GM18520 (cell line): Measurements from ENCODE around the gene ADNP.
"Not testable (repeated sequence)": the region's sequence is repeated elsewhere in the genome, so short reads cannot be mapped to it uniquely, and the experiment has no call there.

ENCODE experiments used
- ATAC-seq: cut with Tn5 transposase; IDR thresholded peaks from one replicate; pipeline ENCODE4 v1.9.1; 2021; ENCODE audit not compliant: unreplicated experiment

ADNP gene

GRCh38 chr20:50903353-50904051 is 27.7 kb downstream of the ADNP start:
- ATAC-seq = no peak

- ATAC-seq = no peak
Observed at GRCh38 chr20:50901301-50901700, 29.9 kb downstream of the ADNP start.

- ATAC-seq = no peak
Observed at GRCh38 chr20:50900261-50900660, 31.0 kb downstream of the ADNP start.

DNA sequence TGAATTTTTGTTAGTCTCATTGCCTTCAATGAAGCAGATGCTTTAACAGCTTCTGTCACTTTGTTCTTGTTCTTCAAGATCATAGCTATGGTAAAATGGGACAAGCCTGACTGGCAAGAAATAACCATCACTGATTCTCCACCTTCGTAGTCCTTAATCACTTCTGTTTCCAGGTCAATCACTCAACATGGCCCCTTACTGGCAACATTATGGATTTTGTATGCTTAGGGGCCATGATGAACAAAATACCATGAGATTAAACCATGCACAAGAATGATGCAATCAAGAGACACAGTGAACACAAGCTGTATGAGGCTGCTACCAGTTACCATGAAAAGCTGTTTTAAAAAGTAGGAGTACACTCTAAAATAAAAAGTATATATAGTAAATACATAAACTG is 32.8 kb downstream of the ADNP start:
- no peak for ATAC-seq

GRCh38 chr20:50895111-50895830 is 36.0 kb downstream of the ADNP start:
- no peak for ATAC-seq

DNA sequence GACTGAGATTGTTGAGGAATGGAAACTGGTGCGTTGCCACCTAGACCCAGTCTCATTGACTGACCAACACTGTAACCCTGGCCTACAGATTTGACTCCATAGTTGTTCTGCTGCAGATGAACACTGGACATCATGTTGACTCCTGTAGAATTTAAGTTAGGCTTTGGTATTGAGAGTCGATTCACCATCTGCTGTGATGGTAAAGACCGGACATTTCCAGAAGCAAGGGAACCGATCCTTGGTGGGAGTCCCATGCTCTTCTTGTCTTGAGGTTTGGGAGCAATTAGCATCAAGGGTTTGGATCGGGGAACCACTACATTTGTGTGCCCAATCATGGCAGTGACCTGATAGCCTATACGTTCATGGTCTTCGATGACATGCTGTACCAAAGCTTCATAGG is 37.6 kb downstream of the ADNP start:
- ATAC-seq = no peak

DNA sequence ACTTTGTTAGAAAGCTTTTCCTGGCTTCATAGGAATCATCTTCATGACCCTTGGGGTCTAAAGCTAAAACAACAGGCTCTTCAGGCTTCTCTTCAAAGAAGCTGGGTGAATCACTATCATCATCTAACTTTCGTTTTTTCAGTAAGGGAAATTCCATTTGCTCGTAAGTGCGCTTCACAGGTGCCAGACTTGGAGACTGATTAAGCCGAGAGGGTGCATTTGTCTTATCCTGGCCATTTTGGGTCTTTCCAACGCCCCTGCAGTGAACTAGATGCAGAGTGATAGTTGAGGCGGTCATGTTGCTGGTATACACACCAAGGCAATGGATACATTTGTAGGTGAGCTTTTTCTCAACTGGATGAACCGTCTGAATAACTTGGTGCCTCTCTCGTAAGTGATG is 38.8 kb downstream of the ADNP start:
- ATAC-seq = no peak

DNA sequence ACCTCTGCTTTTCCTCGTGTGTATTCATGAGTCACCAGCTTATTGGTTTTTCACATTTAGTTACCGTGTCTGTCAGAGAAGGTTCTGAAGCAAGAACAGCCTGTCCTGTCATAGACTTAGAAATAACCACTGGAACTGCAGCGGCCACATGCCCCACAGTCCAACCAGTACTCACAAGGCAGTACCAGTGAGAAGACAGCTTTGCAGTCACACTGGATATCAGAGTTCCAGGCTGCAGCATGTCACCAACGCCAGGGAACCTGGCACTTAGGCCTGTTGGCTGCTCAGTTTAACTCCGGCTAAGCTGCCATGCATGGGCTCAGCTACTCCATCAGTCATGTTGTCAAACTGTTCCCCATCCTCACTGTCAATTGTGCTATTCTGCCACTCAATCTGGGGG is 40.1 kb downstream of the ADNP start:
- ATAC-seq = no peak

DNA sequence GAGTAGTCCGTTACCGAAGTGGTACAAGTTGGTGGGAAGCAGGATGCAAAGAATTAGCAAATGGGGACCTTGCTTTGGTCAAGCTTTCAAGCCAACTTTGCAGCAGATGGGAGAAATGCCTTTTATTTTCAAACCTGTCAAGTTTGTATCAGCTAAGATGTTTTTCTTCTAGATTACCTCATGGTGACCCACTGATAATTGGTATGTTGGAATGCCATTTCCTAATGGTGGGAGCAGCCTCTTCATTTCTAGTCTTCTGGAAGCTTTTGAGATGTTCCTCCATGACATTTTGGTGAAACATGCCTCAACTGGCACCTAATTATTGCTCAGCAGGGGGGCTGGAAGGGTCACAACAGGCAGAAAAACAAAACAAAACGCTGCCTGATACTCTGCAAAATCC is 43.7 kb downstream of the ADNP start:
- ATAC-seq = no peak

DNA sequence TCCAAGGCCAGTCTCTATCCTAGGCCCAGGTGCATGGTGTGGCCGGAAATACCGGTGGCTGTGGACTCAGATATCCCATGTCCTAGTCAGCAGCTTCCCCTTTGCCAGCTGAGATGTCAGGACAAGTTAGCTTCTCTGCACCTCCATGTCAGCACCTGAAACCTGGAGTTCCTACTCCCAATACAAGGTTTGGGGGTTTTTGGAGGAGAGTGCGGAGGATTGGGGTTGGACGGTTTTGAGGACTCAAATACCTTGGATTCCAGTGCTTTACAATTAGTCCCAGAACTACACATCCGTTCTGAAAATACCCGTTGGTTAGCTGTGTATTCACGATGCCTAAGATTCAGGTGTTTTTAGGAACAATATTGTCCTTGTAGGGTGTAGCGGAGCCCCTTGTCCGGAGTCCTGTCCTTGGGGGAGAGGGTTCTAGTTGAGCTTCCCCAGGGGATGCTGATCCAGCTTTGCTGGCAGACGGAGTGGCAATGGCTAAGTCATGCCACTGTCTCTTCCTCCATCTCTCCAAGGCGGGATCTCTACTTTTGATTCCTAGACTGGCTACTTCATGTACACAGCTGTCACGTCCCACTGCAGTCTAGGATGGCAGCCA is 45.0 kb downstream of the ADNP start:
- no peak for ATAC-seq

DNA sequence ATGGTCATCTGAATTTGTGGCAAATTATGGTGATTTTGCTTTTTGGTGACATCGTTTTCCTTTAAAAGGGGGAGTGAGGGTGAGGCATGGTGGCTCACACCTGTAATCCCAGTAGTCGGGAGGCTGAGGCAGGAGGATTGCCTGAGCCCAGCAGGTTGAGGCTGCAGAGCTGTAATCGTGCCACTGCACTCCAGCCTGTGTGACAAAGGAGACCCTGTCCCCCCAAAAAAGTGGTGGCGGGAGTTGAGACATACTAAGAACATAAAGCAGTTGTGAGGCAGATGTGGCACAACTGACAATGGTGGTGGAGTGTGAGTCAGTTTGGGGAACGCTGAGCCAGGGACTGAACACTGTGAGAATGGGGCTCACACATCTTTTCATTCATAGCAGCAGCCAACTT is 45.5 kb downstream of the ADNP start:
- no peak for ATAC-seq

- ATAC-seq = no peak
Observed at GRCh38 chr20:50885068-50885467, 46.2 kb downstream of the ADNP start.

DNA sequence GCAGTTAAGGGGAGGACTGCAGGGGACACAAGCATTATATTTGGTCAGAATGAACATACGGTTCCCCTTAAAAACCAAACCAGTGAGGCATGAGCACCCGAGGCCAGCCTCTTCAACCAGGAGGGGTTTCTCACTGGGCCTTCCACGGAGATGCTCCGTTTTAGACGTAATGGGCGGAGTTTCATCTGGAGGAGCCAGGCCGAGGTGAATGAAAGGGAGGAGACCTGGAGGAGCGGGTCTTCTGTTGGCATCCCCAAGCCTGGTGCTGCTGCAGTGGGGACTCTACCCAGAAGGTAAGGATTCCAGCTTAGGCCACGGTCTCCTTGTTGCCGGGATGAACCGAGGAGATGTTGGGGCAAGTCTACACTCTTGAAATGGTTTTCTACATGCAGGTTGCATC is 47.4 kb downstream of the ADNP start:
- ATAC-seq = no peak

GRCh38 chr20:50881759-50882424 is 49.3 kb downstream of the ADNP start:
- not testable (repeated sequence) for ATAC-seq

GRCh38 chr20:50879649-50880550 is 51.3 kb downstream of the ADNP start:
- no peak for ATAC-seq

DNA sequence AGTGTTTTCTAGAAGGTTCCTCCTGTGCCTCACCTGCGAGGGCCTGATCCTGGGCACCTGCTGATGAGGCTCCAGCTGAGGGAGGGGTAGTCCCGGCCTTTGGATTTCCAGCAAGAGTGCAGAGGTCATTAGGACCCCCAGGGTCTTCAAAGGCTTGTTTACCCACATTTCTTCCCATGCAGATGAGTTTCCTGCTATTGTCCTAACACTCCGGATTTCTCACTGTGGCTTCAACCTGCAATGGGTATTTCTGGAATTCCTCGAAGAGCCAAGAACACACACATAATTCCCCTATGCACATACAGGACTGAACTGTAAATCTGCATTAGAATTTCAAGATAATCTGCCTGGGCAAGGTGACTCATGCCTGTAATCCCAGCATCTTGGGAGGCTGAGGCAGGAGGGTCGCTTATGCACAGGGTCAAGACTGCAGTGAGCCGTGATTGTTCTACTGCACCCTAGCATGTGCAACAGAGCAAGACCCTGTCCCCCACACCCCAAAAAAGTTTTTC is 53.9 kb downstream of the ADNP start:
- no peak for ATAC-seq

GRCh38 chr20:50876816-50877215 is 54.4 kb downstream of the ADNP start:
- no peak for ATAC-seq

- no peak for ATAC-seq
Observed at GRCh38 chr20:50876063-50876685, 55.1 kb downstream of the ADNP start.

- ATAC-seq = no peak
Observed at GRCh38 chr20:50874758-50875665, 56.2 kb downstream of the ADNP start.
